Gastroesophageal sphincter (tissue), 3 donors: ENCODE data around the gene PTGIR.

Source experiments
- CTCF ChIP-seq, 4 experiments: fragments of 200-600 bp in 2 of 4; fragments of 450-650 bp in 2 of 4; sonication (generic) in 1 of 4; IDR thresholded peaks; one replicate each; pipeline ENCODE4 v1.5.1; 2017 to 2019; ENCODE audit warnings: antibody characterized with exemption in 4 of 4, mild to moderate bottlenecking in 2 of 4, moderate library complexity in 2 of 4
- EP300 ChIP-seq: sonication (generic); formaldehyde crosslinking; IDR thresholded peaks from one replicate; pipeline ENCODE4 v1.6.1; 2017; ENCODE audit warnings: antibody characterized with exemption, mild to moderate bottlenecking
- POLR2AphosphoS5 ChIP-seq: sonication (generic); formaldehyde crosslinking; IDR thresholded peaks from one replicate; pipeline ENCODE4 v1.6.1; 2017; ENCODE audit warnings: antibody characterized with exemption

DNA sequence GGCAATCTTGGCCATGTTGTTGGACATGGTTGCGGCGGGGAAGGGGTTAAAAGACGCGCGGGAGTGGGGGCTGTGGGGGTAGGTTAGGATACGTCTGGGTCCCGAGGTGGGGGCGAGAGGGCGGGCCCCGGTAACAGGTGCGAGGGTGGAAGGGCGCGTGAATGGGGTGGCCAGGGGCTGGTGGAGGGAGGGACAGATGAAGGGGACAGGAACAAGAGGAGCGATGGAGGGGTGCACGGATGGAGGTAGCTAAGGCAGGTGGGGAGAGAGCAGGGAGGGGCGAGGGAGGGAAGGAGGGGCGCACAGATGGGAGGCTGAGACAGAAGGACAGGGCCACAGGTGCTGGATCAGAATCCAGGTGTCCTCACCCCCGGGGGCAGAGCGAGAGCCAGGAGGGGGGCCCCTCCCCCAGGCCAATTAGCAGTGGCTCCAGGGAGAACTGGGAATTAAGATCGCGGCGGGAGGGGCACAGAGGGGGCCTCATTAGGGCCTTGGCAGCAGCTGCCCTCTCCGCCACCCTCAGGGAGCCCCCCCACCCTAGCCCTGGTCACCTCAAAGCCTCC, 9.8 kb upstream of the PTGIR start:
- TF ChIP-seq EP300 = no peak
- TF ChIP-seq CTCF (IDR thresholded peaks at IDR 0.05) = no peak
- no peak for TF ChIP-seq POLR2AphosphoS5
